ENCODE results near the gene CDC42EP3.

Gene CDC42EP3

GRCh38 chr2:37656512-37657423, 14.7 kb downstream of the CDC42EP3 start:
- no peak for DNase-seq (ENCODE audit: low read depth)

- no peak for DNase-seq (ENCODE audit: low read depth)
These were observed 16.3 kb downstream of the CDC42EP3 start for GRCh38 chr2:37654932-37655841.

DNA sequence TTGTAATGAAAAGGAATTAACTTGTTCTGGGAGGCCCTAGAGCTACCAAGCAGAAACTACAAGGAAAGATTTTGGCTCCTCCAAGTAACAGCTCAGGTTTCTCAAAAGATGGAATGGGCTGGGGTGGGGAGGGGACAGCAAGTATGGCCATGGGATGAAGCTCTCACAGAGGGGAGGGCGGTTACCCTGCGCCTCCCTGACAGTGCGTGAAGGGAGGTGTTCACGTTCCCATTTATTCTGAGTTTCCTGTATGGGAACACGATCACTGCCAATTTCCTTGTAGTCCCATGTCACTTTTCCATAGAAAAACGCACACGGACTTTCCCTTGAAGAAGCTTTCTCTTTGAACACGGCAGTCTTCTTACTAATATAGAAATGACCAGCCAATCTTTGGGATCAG, 17.0 kb downstream of the CDC42EP3 start:
- DNase-seq (ENCODE audit: low read depth): no peak

- no peak for DNase-seq (ENCODE audit: low read depth)
These were observed 17.6 kb downstream of the CDC42EP3 start for GRCh38 chr2:37653805-37654378.

DNA sequence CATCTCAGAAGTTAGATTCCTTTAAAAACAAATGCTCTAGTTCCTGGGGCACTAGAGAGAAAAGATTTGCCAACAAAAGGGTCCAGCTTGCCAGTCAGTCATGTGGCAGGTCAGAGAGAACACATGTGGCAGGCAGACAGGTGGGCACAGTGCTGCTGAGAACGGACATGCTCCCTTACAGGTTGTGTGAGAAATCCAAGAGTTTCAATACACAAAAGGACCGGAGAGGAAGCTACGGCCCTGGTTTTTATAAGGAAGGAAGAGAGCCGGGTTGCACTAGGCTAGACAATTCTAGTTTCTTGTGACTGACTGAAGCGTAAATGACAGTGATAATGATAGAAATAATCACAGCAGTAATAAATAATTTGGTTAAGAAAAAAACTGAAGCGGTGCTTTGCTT, 18.3 kb downstream of the CDC42EP3 start:
- DNase-seq (ENCODE audit: low read depth): no peak

DNA sequence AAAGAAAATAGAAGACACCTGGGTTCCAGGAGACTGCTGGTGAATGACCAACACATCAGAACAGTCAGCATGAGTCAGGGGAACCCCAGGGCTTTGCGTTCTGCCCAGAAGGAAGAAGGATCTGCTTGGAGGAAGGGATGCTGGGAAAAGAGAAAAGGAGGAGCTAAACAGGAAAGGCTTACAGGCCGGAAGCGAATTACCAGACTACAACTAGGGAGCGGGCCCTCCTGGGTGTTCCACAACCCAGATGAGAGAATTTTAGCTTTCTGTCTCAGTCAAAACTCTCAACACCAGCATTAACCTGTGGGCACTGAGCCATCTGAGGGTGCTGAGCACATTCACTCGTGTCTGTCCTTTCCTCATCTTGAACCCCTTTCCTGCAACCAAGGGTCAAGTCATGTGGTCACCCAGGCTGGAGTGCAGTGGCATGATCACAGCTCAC, 19.2 kb downstream of the CDC42EP3 start:
- DNase-seq (ENCODE audit: low read depth): no peak

DNA sequence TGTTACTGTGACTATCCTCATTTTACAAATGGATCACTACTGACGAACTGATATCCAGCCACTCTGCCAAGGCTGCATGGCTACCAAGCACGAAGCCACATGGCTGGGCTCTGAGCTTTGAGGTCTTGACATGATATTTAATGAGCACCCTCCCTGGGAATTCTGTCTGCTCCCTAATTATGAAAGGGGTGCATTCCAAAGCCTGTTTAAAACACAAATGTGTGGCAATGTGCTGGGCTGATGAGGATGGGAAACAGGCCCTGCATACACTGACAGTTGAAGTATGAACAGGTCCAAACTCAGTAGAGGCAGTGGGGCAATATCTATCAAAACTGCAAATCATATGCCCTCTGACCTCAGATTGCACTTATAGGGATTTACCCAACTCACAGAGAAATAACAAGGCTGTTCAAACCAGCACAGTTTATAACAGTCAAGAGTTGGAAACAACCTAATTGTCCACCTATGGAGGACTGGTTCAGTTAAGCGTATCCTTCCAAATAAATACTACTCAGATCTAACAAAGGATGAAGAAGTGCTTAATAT, 20.8 kb downstream of the CDC42EP3 start:
- DNase-seq (ENCODE audit: low read depth): no peak

DNA sequence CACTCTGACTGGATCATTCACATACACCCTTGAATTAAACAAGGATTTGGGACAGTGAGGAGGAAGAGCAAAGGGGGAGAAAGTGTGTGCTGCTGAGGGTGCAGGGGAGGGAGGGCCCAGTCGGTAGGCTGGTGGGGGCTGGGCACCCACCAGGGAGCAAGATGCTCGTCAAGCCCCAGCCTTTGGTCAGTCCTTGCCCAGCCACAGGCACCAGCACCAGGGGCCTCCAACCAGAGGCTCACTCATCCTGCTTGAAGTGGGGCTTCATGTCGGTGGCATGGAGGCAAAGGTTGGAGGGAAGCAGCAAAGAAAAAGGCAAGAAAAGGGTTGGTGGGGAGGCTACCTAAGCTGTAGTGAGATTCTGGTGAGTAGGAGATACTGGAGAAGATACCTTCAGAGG, 21.9 kb downstream of the CDC42EP3 start:
- DNase-seq (ENCODE audit: low read depth): no peak

GRCh38 chr2:37648331-37649011, 23.0 kb downstream of the CDC42EP3 start:
- DNase-seq (ENCODE audit: low read depth): peak; percentile 26

DNA sequence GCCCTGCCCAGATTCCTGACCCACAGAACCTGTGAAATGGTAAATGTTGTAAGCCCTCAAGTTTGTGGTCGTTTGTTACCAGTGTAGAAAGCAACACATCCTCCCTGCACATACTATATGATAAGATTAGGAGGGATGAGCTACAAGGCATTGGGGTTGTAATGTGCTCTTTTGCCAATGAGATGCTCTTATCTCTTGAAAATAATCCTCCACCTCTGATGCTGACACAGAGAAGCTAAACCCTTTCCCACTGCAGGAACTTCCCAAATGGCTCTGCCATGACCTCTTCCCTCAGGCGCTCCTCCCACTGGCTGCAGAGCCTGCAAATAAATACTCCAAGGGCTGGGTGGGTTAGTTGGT, 23.5 kb downstream of the CDC42EP3 start:
- no peak for DNase-seq (ENCODE audit: low read depth)

GRCh38 chr2:37645836-37646235, 25.6 kb downstream of the CDC42EP3 start:
- DNase-seq (ENCODE audit: low read depth): no peak

GRCh38 chr2:37645362-37645761, 26.1 kb downstream of the CDC42EP3 start:
- DNase-seq (ENCODE audit: low read depth): no peak

- no peak for DNase-seq (ENCODE audit: low read depth)
These were observed 27.3 kb downstream of the CDC42EP3 start for GRCh38 chr2:37644191-37644590.

GRCh38 chr2:37643730-37644078, 27.7 kb downstream of the CDC42EP3 start:
- DNase-seq (ENCODE audit: low read depth): no peak

- DNase-seq (ENCODE audit: low read depth): no peak
These were observed 28.3 kb downstream of the CDC42EP3 start for GRCh38 chr2:37642907-37643729.

- no peak for DNase-seq (ENCODE audit: low read depth)
These were observed 29.8 kb downstream of the CDC42EP3 start for GRCh38 chr2:37641582-37642171.

- no peak for DNase-seq (ENCODE audit: low read depth)
These were observed 31.8 kb downstream of the CDC42EP3 start for GRCh38 chr2:37639631-37640030.

DNA sequence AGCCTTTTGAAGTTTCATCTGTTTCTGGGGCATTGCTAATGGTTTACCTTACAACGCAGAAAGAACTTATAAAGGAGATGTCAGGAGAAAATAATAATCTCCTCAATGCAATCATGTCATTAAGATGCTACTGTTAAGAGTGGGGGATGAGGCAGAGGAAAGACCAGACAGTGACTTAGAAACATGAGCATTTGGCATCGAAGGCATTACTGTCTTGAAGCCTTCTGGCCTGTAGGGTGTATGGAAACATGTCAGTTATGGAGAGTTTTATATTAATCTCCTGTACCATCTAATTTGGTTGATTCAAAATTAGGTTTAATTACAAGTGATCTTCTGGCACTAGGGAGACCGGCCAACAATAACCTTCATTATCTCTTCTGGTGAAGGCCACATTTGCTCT, 32.5 kb downstream of the CDC42EP3 start:
- DNase-seq (ENCODE audit: low read depth): no peak

- no peak for DNase-seq (ENCODE audit: low read depth)
These were observed 33.5 kb downstream of the CDC42EP3 start for GRCh38 chr2:37637985-37638384.

GRCh38 chr2:37637190-37637860, 34.1 kb downstream of the CDC42EP3 start:
- DNase-seq (ENCODE audit: low read depth): no peak

Measured in activated T-helper 9 cell treated with anti-CD3 and anti-CD28 coated beads, Interleukin-2, amount 50 U/mL, for 16 hours (primary cell).